Measurements from ENCODE around the gene ZCCHC17. TPM values are rescaled to one million over a fixed set of nuclear protein-coding genes. Genes with fewer than 3 reads are reported as not detected.

The ZCCHC17 gene
- total and polyA plus RNA-seq, 2 donors (not counting 3 experiments of a cell fraction or from before 2014, with no cell fraction given) = 32.0 to 41.4 TPM

DNA sequence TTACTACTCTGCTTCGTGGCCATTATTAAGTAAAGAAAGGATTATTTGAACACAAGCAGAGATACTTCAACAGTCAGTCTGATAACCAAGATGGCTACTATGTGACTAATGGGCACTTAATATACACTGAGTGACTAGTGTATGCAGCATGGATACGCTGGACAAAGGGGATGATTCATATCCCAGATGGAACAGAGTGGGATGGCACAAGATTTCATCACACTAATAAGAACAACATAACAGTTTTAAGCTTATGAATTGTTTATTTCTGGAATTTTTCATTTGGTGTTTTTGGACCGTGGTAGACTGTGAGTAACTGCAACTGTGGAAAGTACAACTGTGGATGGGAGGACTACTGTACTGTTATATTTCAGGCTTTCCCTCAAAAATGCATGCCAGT lies 9.4 kb downstream of the ZCCHC17 start:
- no peak overlapping the region for H3K4me2 ChIP-seq (ENCODE audit: insufficient read depth, low read length)
- POLR2A ChIA-PET = interaction anchor here (1.0 kb wide), 1 partner anchor 10 kb away, joined by 3 read pairs; the partner anchor contains the start of genes SNRNP40 and ZCCHC17
- peak overlapping the region; percentile 67 for H3K27ac ChIP-seq (ENCODE audit: insufficient read depth, low read depth, low read length)

More for the DNA sequence above, 9.4 kb downstream of the ZCCHC17 start:
- Histone ChIP-seq H4K20me1 (replicated peaks; ENCODE audit: control insufficient read depth, extremely low read depth, insufficient read depth, low read length) (no peaks in the 10 kb centered on the region), H3K9me3 (replicated peaks; ENCODE audit: control insufficient read depth, insufficient read depth, low read length) (no peaks in the 10 kb centered on the region), H3K4me1 (ENCODE audit: control insufficient read depth, extremely low read depth, insufficient read depth, low read length) (peaks cover 4% of the 10 kb centered on the region), H3K27me3 (ENCODE audit: control insufficient read depth in 2 of 2, insufficient read depth in 2 of 2, low read length in 2 of 2) (no peaks in the 10 kb centered on the region), H3K36me3 (ENCODE audit: control insufficient read depth in 2 of 2, extremely low read depth in 1 of 2, insufficient read depth in 2 of 2, low read length in 2 of 2) (peaks cover 2 to 5% of the 10 kb centered on the region in 2 experiments), H3K9me1 (replicated peaks; ENCODE audit: control insufficient read depth, extremely low read depth, insufficient read depth, low read length) (no peaks in the 10 kb centered on the region), H3K4me3 (replicated peaks in 1 of 3; ENCODE audit: insufficient read depth in 1 of 3, low read depth in 1 of 3, low read length in 3 of 3) (no peak overlapping the region), H3K79me2 (ENCODE audit: control insufficient read depth, insufficient read depth, low read length) (peaks cover 25% of the 10 kb centered on the region), H3K9ac (replicated peaks; ENCODE audit: extremely low read depth, insufficient read depth, low read length) (no peak overlapping the region), H2AFZ (ENCODE audit: low read depth, low read length) (peak overlapping the region; percentile 39)
- intact Hi-C loops (cut with micrococcal nuclease) = loop anchor here (1.0 kb wide), 1 partner anchor 10 kb away; the partner anchor contains the start of gene SNRNP40
- CTCF ChIA-PET = interaction anchor here (0.5 to 1.4 kb wide), 5 partner anchors 10 to 125 kb away, joined by 3 to 7 read pairs (median 3); partner anchors contain the start of genes SNRNP40 and ZCCHC17
- peak; percentile 81 for DNase-seq (ENCODE audit: low read depth, low spot score)
- peak; percentile 62 for FAIRE-seq
- TF ChIP-seq JUN (IDR thresholded peaks at IDR 0.05; ENCODE audit: borderline replicate concordance, insufficient read depth, insufficient read length, low read depth) = peak; percentile 73
- TF ChIP-seq, protein P1, sequence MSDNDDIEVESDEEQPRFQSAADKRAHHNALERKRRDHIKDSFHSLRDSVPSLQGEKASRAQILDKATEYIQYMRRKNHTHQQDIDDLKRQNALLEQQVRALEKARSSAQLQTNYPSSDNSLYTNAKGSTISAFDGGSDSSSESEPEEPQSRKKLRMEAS (IDR thresholded peaks at IDR 0.05; ENCODE audit: insufficient read depth, insufficient read length) = no peak
- no peak for TF ChIP-seq POLR2A (IDR thresholded peaks at IDR 0.05; ENCODE audit: low read depth, low read length)
- peak; percentile 92 for TF ChIP-seq FOS (IDR thresholded peaks at IDR 0.05; ENCODE audit: borderline replicate concordance, insufficient read depth, low read length)
- TF ChIP-seq, protein P2, sequence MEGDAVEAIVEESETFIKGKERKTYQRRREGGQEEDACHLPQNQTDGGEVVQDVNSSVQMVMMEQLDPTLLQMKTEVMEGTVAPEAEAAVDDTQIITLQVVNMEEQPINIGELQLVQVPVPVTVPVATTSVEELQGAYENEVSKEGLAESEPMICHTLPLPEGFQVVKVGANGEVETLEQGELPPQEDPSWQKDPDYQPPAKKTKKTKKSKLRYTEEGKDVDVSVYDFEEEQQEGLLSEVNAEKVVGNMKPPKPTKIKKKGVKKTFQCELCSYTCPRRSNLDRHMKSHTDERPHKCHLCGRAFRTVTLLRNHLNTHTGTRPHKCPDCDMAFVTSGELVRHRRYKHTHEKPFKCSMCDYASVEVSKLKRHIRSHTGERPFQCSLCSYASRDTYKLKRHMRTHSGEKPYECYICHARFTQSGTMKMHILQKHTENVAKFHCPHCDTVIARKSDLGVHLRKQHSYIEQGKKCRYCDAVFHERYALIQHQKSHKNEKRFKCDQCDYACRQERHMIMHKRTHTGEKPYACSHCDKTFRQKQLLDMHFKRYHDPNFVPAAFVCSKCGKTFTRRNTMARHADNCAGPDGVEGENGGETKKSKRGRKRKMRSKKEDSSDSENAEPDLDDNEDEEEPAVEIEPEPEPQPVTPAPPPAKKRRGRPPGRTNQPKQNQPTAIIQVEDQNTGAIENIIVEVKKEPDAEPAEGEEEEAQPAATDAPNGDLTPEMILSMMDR (IDR thresholded peaks at IDR 0.05; ENCODE audit: extremely low read depth in 1 of 2, insufficient read depth in 1 of 2, low read depth in 1 of 2, low read length in 2 of 2) = no peak
- dilution Hi-C loops (cut with MboI; ENCODE audit: extremely low pct_ligation_motif_present, low sequenced_read_pairs) = no loop called here
- no TSS peak for BruUV-seq (replicated peaks)

Measured in endothelial cell of umbilical vein (primary cell).